ENCODE data around the gene KRT24.

DNA sequence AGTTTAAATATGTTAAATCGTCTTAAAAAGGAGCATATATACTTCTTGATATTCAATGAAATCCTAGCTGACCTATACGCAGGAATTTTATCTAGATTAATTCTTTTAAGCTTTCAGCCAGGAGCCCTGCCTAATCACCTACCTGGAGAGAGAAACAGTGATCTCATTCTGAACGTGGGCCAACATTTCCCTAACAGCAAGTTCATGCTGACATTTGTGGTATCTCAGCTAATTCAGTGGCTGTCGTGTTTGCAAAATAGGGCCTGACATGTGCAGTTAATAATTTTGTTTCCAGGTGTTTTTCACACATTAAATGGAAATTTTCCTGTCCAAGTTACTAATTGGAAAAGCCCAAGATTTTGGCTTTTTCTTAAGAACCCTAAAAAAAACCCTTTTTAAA lies 17.4 kb downstream of the KRT24 start:
- TF ChIP-seq POLR2AphosphoS5 (IDR thresholded peaks at IDR 0.05; ENCODE audit: low read depth, low read length) (no peak), POLR2A (IDR thresholded peaks at IDR 0.05; ENCODE audit: low read depth, low read length) (no peak), TAF1 (IDR thresholded peaks at IDR 0.05; ENCODE audit: borderline replicate concordance, low read depth, low read length) (no peak)

All from GM12892 (cell line).